ENCODE data around the gene LGR5. TPM values are rescaled to one million over a fixed set of nuclear protein-coding genes. Genes with fewer than 3 reads are reported as not detected.
"Not testable (repeated sequence)": the region's sequence is repeated elsewhere in the genome, so short reads cannot be mapped to it uniquely, and the experiment has no call there.

LGR5 gene
- total and polyA plus RNA-seq, 8 donors, result 0.06 to 0.17 (median 0.11) TPM; not detected in 4

DNA sequence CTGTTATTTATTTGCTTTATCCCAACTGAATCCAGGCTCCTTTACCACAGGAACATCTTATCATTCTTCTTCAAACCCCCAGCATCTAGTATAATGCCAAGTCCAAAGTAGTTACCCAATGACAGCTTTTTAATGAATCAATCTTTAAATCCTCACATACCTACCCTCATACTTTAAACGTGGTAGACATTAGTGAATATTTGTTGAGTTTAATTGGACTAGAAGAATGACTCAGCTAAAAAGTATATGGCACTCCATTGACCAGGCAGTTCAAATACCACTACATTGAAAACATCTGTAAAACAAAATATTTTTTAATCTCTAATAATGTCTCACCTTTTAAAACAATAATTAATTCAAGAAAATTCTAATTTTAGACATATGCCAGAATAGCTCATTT, 125.9 kb downstream of the LGR5 start:
- 18 to 19% methylated on average over 1 of the region's 1 CpG for WGBS, 2 donors
- no peaks in the 10 kb centered on the region for H3K4me1 ChIP-seq
- no peaks in the 10 kb centered on the region for H3K36me3 ChIP-seq
- FAIRE-seq (no peak), ATAC-seq (no peak), DNase-seq (no peak)
- TF ChIP-seq, protein P1, sequence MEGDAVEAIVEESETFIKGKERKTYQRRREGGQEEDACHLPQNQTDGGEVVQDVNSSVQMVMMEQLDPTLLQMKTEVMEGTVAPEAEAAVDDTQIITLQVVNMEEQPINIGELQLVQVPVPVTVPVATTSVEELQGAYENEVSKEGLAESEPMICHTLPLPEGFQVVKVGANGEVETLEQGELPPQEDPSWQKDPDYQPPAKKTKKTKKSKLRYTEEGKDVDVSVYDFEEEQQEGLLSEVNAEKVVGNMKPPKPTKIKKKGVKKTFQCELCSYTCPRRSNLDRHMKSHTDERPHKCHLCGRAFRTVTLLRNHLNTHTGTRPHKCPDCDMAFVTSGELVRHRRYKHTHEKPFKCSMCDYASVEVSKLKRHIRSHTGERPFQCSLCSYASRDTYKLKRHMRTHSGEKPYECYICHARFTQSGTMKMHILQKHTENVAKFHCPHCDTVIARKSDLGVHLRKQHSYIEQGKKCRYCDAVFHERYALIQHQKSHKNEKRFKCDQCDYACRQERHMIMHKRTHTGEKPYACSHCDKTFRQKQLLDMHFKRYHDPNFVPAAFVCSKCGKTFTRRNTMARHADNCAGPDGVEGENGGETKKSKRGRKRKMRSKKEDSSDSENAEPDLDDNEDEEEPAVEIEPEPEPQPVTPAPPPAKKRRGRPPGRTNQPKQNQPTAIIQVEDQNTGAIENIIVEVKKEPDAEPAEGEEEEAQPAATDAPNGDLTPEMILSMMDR (IDR thresholded peaks at IDR 0.05), result no peak
- H3K9me3 ChIP-seq, result no peaks in the 10 kb centered on the region
- no peak overlapping the region for H3K27ac ChIP-seq
- H3K4me3 ChIP-seq, result no peak overlapping the region
- intact Hi-C loops (cut with DNase I), result no loop called here
- H3K27me3 ChIP-seq, result no peaks in the 10 kb centered on the region

DNA sequence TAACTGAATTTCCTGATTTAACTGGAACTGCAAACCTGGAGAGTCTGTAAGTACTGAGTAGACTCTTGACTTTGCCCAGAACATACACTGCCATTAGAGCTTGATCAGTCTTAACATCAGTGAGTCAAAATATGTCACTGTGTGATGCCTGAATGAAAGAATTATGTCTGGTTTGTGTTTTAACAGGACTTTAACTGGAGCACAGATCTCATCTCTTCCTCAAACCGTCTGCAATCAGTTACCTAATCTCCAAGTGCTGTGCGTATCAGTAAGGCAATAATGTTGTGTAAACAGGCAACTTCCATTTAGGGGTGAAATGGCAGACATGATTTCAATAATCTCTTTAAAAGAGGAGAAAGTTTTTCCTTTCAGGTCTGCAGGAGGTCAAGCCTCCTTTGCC, 127.1 kb downstream of the LGR5 start:
- FAIRE-seq (no peak), ATAC-seq (no peak), DNase-seq (no peak)
- Histone ChIP-seq H3K27me3 (no peaks in the 10 kb centered on the region), H3K4me1 (no peaks in the 10 kb centered on the region), H3K27ac (no peak overlapping the region), H3K36me3 (no peaks in the 10 kb centered on the region), H3K4me3 (no peak overlapping the region), H3K9me3 (no peaks in the 10 kb centered on the region)
- TF ChIP-seq, protein P1 (IDR thresholded peaks at IDR 0.05), result no peak
- intact Hi-C loops (cut with DNase I), result no loop called here
- WGBS, 2 donors, result 50 to 54% methylated on average over 2 of the region's 2 CpGs

DNA sequence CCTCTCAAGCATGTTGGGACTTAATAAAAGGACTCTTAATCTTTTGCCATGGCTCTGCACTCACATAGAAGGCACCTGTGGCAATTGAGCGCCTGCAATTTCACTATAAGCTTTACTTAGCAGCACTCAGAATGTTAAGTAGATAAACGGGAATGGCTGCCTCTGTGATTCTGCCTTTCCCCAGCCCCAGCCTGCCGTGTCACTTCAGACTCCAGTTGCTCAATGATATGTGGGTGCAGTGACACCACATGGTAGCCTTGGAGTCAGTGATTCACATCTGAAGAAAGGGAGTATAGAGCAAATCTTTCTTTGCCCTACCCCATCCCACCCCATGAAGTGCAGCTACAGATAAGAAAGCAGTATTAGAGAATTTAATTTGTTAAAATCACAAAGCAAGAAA, 127.9 kb downstream of the LGR5 start:
- ATAC-seq (no peak), DNase-seq (no peak), FAIRE-seq (no peak)
- H3K4me3 ChIP-seq, result no peak overlapping the region
- H3K9me3 ChIP-seq, result no peaks in the 10 kb centered on the region
- intact Hi-C loops (cut with DNase I), result no loop called here
- H3K4me1 ChIP-seq, result no peaks in the 10 kb centered on the region
- no peaks in the 10 kb centered on the region for H3K36me3 ChIP-seq
- no peaks in the 10 kb centered on the region for H3K27me3 ChIP-seq
- 62 to 67% methylated on average over 3 of the region's 3 CpGs for WGBS, 2 donors
- H3K27ac ChIP-seq, result no peak overlapping the region
- TF ChIP-seq, protein P1 (IDR thresholded peaks at IDR 0.05), result no peak

DNA sequence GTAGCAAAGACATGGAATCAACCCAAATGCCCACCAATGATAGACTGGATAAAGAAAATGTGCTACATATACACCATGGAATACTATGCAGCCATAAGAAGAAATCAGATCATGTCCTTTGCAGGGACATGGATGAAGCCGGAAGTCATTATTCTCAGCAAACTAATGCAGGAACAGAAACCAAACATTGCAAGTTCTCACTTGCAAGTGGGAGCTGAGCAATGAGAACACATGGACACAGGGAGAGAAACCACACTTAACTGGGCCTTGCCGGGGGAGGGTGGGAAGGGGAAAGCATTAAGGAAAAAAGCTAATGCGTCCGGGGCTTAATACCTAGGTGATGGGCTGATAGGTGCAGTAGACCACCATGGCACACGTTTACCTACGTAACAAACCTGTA, 130.3 kb downstream of the LGR5 start:
- H3K36me3 ChIP-seq; H3K4me3 ChIP-seq; H3K27ac ChIP-seq; H3K27me3 ChIP-seq; H3K9me3 ChIP-seq; ATAC-seq; DNase-seq; intact Hi-C loops (cut with DNase I); FAIRE-seq; H3K4me1 ChIP-seq: not testable (repeated sequence)
- WGBS, 2 donors, result 88 to 94% methylated on average over 6 of the region's 6 CpGs

DNA sequence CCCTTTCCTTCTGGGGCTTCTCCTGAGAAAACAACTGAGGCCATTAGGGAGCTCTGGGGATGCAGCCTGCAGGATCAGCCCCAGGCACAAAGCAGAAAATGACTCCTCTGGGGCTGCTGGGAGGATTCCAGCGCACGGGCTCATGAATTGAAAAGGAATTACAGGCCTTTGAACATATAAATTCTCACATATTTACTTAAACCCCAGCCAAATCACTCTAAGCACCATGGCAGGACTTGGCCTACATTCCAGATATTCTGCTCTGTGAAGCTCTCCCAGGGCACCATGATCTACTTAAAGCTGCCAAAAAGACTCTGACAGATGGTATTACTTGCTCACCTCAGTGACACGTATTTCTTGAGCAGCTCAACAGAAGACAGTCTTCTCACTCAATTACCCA, 136.9 kb downstream of the LGR5 start:
- DNase-seq (no peak), FAIRE-seq (no peak), ATAC-seq (no peak)
- Histone ChIP-seq H3K27ac (no peak overlapping the region), H3K4me3 (no peak overlapping the region), H3K4me1 (no peaks in the 10 kb centered on the region), H3K36me3 (no peaks in the 10 kb centered on the region), H3K9me3 (no peaks in the 10 kb centered on the region), H3K27me3 (no peaks in the 10 kb centered on the region)
- intact Hi-C loops (cut with DNase I), result no loop called here
- TF ChIP-seq, protein P1 (IDR thresholded peaks at IDR 0.05), result no peak
- WGBS, 2 donors, result 76 to 82% methylated on average over 3 of the region's 3 CpGs
